HepG2 (cell line): ENCODE data around the gene ZNF616. TPM values are rescaled to one million over a fixed set of nuclear protein-coding genes. Genes with fewer than 3 reads are reported as not detected.

Source experiments
- ATAC-seq: fragments of 200-7000 bp; cut with Tn5 transposase; 3 replicates; pipeline ENCODE4 v1.9.1; 2020; ENCODE audit warnings: mild to moderate bottlenecking, moderate library complexity
- Bru-seq: library from RNA; stranded (reverse); fragments of 400-500 nt; gene quantifications from one replicate; lab custom pipeline; 2021; lab: Mats Ljungman, UMichigan
- BruChase-seq, 2 experiments: library from RNA; stranded (reverse); fragments of 400-500 nt; gene quantifications; one replicate each; lab custom pipeline; 2021; lab: Mats Ljungman, UMichigan
- BruUV-seq: library from RNA; stranded (reverse); fragments of 400-500 nt; replicated peaks from 2 replicates; lab custom pipeline; 2021; lab: Mats Ljungman, UMichigan
- CTCF ChIA-PET: fragments of 300-600 bp; formaldehyde crosslinking; extraction: SDS; loops from one replicate; lab custom pipeline; 2021; ENCODE audit warnings: low total read pairs, inconsistent platforms, low intra/inter-chr PET ratio; lab: Yijun Ruan, JAX
- POLR2A ChIA-PET: fragments of 350-600 bp; sonication (Branson Sonifier 250); formaldehyde crosslinking; loops from one replicate; lab custom pipeline; 2020; ENCODE audit warnings: antibody characterized with exemption, inconsistent platforms; lab: Yijun Ruan, JAX
- DNase-seq: peaks from one replicate; pipeline ENCODE4 v3.0.0-alpha.2; 2015; ENCODE audit warnings: low spot score
- FAIRE-seq: peaks from 3 replicates; lab custom pipeline; 2011; peaks lifted over from hg19 to GRCh38; lab: Jason Lieb, UNC
- H2AFZ ChIP-seq: one replicate; pipeline ENCODE4 v1.6.1; 2011; ENCODE audit warnings: low read length, inconsistent platforms
- H3K27ac ChIP-seq: fragments of 300-600 bp; 3 replicates; pipeline ENCODE4 v1.8.0; 2011; ENCODE audit warnings: mixed run types, mild to moderate bottlenecking, mixed read lengths, low read length, inconsistent platforms; ENCODE audit not compliant: insufficient read depth; ENCODE audit errors: extremely low read length
- H3K27me3 ChIP-seq, 2 experiments: fragments of 200-600 bp in 1 of 2; 2 replicates in 1 of 2; 3 replicates in 1 of 2; pipeline versions ENCODE4 v1.6.0 to v1.8.0; 2011; ENCODE audit warnings: low read length in 2 of 2, mild to moderate bottlenecking in 2 of 2, moderate library complexity in 2 of 2, inconsistent platforms in 1 of 2; ENCODE audit not compliant: insufficient read depth in 2 of 2, control insufficient read depth in 1 of 2
- H3K36me3 ChIP-seq, 2 experiments: fragments of 200-600 bp in 1 of 2; replicated peaks in 1 of 2; 2 replicates in 1 of 2; 3 replicates in 1 of 2; pipeline versions ENCODE4 v1.5.1 to v1.8.0; 2011; ENCODE audit warnings: low read length in 2 of 2, inconsistent platforms in 1 of 2; ENCODE audit not compliant: insufficient read depth in 2 of 2, control insufficient read depth in 1 of 2
- H3K4me1 ChIP-seq: 2 replicates; pipeline ENCODE4 v1.5.1; 2012; ENCODE audit warnings: low read length, inconsistent platforms; ENCODE audit not compliant: insufficient read depth
- H3K4me2 ChIP-seq: 2 replicates; pipeline ENCODE4 v1.6.0; 2011; ENCODE audit warnings: low read depth, low read length, inconsistent platforms
- H3K4me3 ChIP-seq, 3 experiments: fragments of 200-600 bp in 1 of 3; sonication (generic), shearing (Covaris generic) in 1 of 3; replicated peaks in 1 of 3; 2 replicates each; pipeline ENCODE4 v1.5.1; 2011 to 2016; ENCODE audit warnings: low read length in 3 of 3, inconsistent platforms in 2 of 3, low read depth in 2 of 3, mild to moderate bottlenecking in 2 of 3, control low read depth in 1 of 3, mixed read lengths in 1 of 3; ENCODE audit not compliant: insufficient read depth in 1 of 3
- H3K79me2 ChIP-seq: one replicate; pipeline ENCODE4 v1.6.1; 2011; ENCODE audit warnings: low read length, inconsistent platforms; ENCODE audit not compliant: insufficient read depth
- H3K9ac ChIP-seq: 2 replicates; pipeline ENCODE4 v1.6.0; 2011; ENCODE audit warnings: mild to moderate bottlenecking, low read depth, low read length, inconsistent platforms; ENCODE audit not compliant: insufficient read depth
- H3K9me3 ChIP-seq: 2 replicates; pipeline ENCODE4 v1.5.1; 2012; ENCODE audit warnings: mild to moderate bottlenecking, low read length
- H4K20me1 ChIP-seq: 2 replicates; pipeline ENCODE4 v1.6.0; 2011; ENCODE audit warnings: inconsistent platforms, mild to moderate bottlenecking, low read length, moderate library complexity; ENCODE audit not compliant: insufficient read depth
- ARID2 ChIP-seq: sonication (generic); formaldehyde crosslinking; IDR thresholded peaks from 2 replicates; pipeline ENCODE4 v1.8.1; 2022; ENCODE audit warnings: mild to moderate bottlenecking, missing genetic modification reagents, borderline replicate concordance
- CREM ChIP-seq, 2 experiments: sonication (generic) in 1 of 2; formaldehyde crosslinking in 1 of 2; IDR thresholded peaks; 2 replicates each; pipeline versions ENCODE4 v1.4.0 to v1.6.1; 2016 to 2020; ENCODE audit warnings: antibody characterized with exemption in 1 of 2, mild to moderate bottlenecking in 1 of 2, missing genetic modification reagents in 1 of 2
- SRY ChIP-seq: sonication (generic); formaldehyde crosslinking; IDR thresholded peaks from 2 replicates; pipeline ENCODE4 v1.8.0; 2022; ENCODE audit warnings: mild to moderate bottlenecking, missing genetic modification reagents
- U2AF1 ChIP-seq: fragments of 200-400 bp; formaldehyde crosslinking; optimal IDR thresholded peaks from 2 replicates; pipeline ENCODE3; 2017; ENCODE audit warnings: mild to moderate bottlenecking, low read depth, low read length
- ZNF260 ChIP-seq: sonication (generic); formaldehyde crosslinking; IDR thresholded peaks from 2 replicates; pipeline ENCODE4 v1.4.0; 2020; ENCODE audit warnings: missing genetic modification reagents, low read depth, mild to moderate bottlenecking, borderline replicate concordance
- ZNF558 ChIP-seq: sonication (generic); formaldehyde crosslinking; IDR thresholded peaks from 2 replicates; pipeline ENCODE4 v1.9.0; 2022; ENCODE audit warnings: mild to moderate bottlenecking, missing genetic modification reagents, borderline replicate concordance
- ZNF777 ChIP-seq: sonication (generic); formaldehyde crosslinking; IDR thresholded peaks from 2 replicates; pipeline ENCODE4 v1.4.0; 2020; ENCODE audit warnings: missing genetic modification reagents
- ZNF780A ChIP-seq: sonication (generic); formaldehyde crosslinking; IDR thresholded peaks from 2 replicates; pipeline ENCODE4 v1.8.0; 2022; ENCODE audit warnings: mild to moderate bottlenecking, missing genetic modification reagents, moderate library complexity
- ZNF790 ChIP-seq: sonication (generic); formaldehyde crosslinking; IDR thresholded peaks from 2 replicates; pipeline ENCODE4 v1.8.0; 2022; ENCODE audit warnings: missing genetic modification reagents, mild to moderate bottlenecking, borderline replicate concordance
- ZSCAN30 ChIP-seq: sonication (generic); formaldehyde crosslinking; IDR thresholded peaks from 2 replicates; pipeline ENCODE4 v1.5.0; 2020; ENCODE audit warnings: mild to moderate bottlenecking, missing genetic modification reagents
- WGBS: methylation state at CpG from one replicate; pipeline ENCODE4 v1.1.6; 2017; ENCODE audit warnings: low lambda C conversion rate; 5-methylcytosine and 5-hydroxymethylcytosine counted together
- in situ Hi-C: cut with HindIII; loops from 2 replicates; pipeline ENCODE4 v1.10.0; 2017; ENCODE audit warnings: low pct_unique_long_range_greater_than_20kb; ENCODE audit not compliant: extremely low pct_ligation_motif_present
- intact Hi-C: fragments of 100-400 bp; cut with micrococcal nuclease; formaldehyde crosslinking; loops from one replicate; pipeline ENCODE4 v1.10.0; 2022; ENCODE audit not compliant: unreplicated experiment
- long read RNA-seq, 2 experiments: library from RNA in 1 of 2; library from polyadenylated mRNA in 1 of 2; stranded (forward) in 1 of 2; unstranded in 1 of 2; transcript quantifications; one replicate each; pipeline ENCODE4 v2.0.0, GENCODE V29; 2019 to 2022
- polyA minus RNA-seq, 3 experiments: library from RNA; depleted of rRNA, polyadenylated mRNA; stranded (reverse); fragments of >200 nt; gene quantifications; 2 replicates each; pipeline ENCODE4 v1.2.3, GENCODE V29; 2011; ENCODE audit warnings: low replicate concordance in 1 of 3
- polyA plus RNA-seq, 8 experiments: library from polyadenylated mRNA; depleted of rRNA in 3 of 8; stranded (reverse) in 7 of 8; unstranded in 1 of 8; fragments of >200 nt; fragmentation: Illumina TruSeq in 4 of 8; extraction: Trizol in 4 of 8; gene quantifications; 2 replicates each; pipeline versions ENCODE4 v1.2.1 to v1.2.3, GENCODE V29; 2011 to 2016; ENCODE audit warnings: low read depth in 4 of 8, missing spikeins in 1 of 8, mixed read lengths in 1 of 8; ENCODE audit not compliant: insufficient read depth in 1 of 8
- total RNA-seq, 5 experiments: library from RNA; depleted of rRNA; stranded (reverse); fragments of >200 nt; fragmentation: Illumina TruSeq; extraction: Trizol; gene quantifications; 2 replicates each; pipeline ENCODE4 v1.2.3, GENCODE V29; 2016; ENCODE audit warnings: low read depth in 1 of 5
- TF ChIP-seq, protein P1 (sequence below): sonication (generic); formaldehyde crosslinking; IDR thresholded peaks from 2 replicates; pipeline ENCODE4 v1.5.0; 2020; ENCODE audit warnings: missing genetic modification reagents, mild to moderate bottlenecking, borderline replicate concordance
- TF ChIP-seq, protein P2 (sequence below): sonication (generic); formaldehyde crosslinking; IDR thresholded peaks from 2 replicates; pipeline ENCODE4 v1.8.1; 2023; ENCODE audit warnings: mild to moderate bottlenecking, missing genetic modification reagents, borderline replicate concordance
- TF ChIP-seq, protein P3 (sequence below): sonication (generic); formaldehyde crosslinking; IDR thresholded peaks from 2 replicates; pipeline ENCODE4 v1.9.0; 2021; ENCODE audit warnings: missing genetic modification reagents, borderline replicate concordance

ZNF616 gene
- total RNA-seq (2016; rRNA removed; fragmentation: Illumina TruSeq; extraction: Trizol) = 10.4 and 19.8 TPM in 2 replicates
- total RNA-seq (2016; cell fraction: cytosol; rRNA removed; fragmentation: Illumina TruSeq; extraction: Trizol; ENCODE audit: low read depth) = 1.5 and 1.7 TPM in 2 replicates
- total RNA-seq (2016; cell fraction: insoluble cytoplasmic fraction; rRNA removed; fragmentation: Illumina TruSeq; extraction: Trizol) = 11.8 and 19.2 TPM in 2 replicates
- total RNA-seq (2016; cell fraction: membrane; rRNA removed; fragmentation: Illumina TruSeq; extraction: Trizol) = 5.0 and 6.2 TPM in 2 replicates
- total RNA-seq (2016; cell fraction: nucleus; rRNA removed; fragmentation: Illumina TruSeq; extraction: Trizol) = 6.9 and 9.4 TPM in 2 replicates
- 2.2 and 3.2 TPM in 2 replicates for polyA plus RNA-seq (2011; rRNA removed)
- polyA plus RNA-seq (2011; cell fraction: cytosol; rRNA removed) = 1.2 and 2.3 TPM in 2 replicates
- 2.3 and 3.8 TPM in 2 replicates for polyA plus RNA-seq (2011; cell fraction: nucleus; rRNA removed)
- polyA plus RNA-seq (2012) = 6.6 and 7.4 TPM in 2 replicates
- polyA plus RNA-seq (2016; cell fraction: cytosol; fragmentation: Illumina TruSeq; extraction: Trizol; ENCODE audit: low read depth) = 0.31 and 0.53 TPM in 2 replicates
- polyA plus RNA-seq (2016; cell fraction: insoluble cytoplasmic fraction; fragmentation: Illumina TruSeq; extraction: Trizol; ENCODE audit: low read depth) = 9.5 and 10.9 TPM in 2 replicates
- polyA plus RNA-seq (2016; cell fraction: membrane; fragmentation: Illumina TruSeq; extraction: Trizol; ENCODE audit: low read depth) = 1.3 and 1.5 TPM in 2 replicates
- polyA plus RNA-seq (2016; cell fraction: nucleus; fragmentation: Illumina TruSeq; extraction: Trizol; ENCODE audit: insufficient read depth, low read depth) = 7.8 and 9.0 TPM in 2 replicates
- polyA minus RNA-seq (2011; rRNA and poly(A)+ RNA removed; ENCODE audit: low replicate concordance) = 8.7 and 9.8 TPM in 2 replicates
- 3.9 and 4.6 TPM in 2 replicates for polyA minus RNA-seq (2011; cell fraction: cytosol; rRNA and poly(A)+ RNA removed)
- 9.7 and 18.8 TPM in 2 replicates for polyA minus RNA-seq (2011; cell fraction: nucleus; rRNA and poly(A)+ RNA removed)
- Bru-seq, nascent RNA = percentile 58 among the genes with signal in this experiment
- percentile 60 among the genes with signal in this experiment for BruChase-seq, experiment 1, labeled RNA remaining after a 6-hour chase
- BruChase-seq, experiment 2, labeled RNA remaining after a 2-hour chase = percentile 68 among the genes with signal in this experiment
- long read RNA-seq, experiment 1, full-length matches to known transcripts = 1 of 2 reads
- long read RNA-seq, experiment 1, partial matches to known transcripts = 0 of 2 reads
- long read RNA-seq, experiment 1, other reads (novel, unspliced or antisense) = 1 of 2 reads
- long read RNA-seq, experiment 2, full-length matches to known transcripts = 1 of 7 reads
- long read RNA-seq, experiment 2, partial matches to known transcripts = 0 of 7 reads
- long read RNA-seq, experiment 2, other reads (novel, unspliced or antisense) = 6 of 7 reads

- POLR2A ChIA-PET = interaction anchor here (0.6 to 3.9 kb wide), 3 partner anchors 8 to 50 kb away, joined by 3 to 23 read pairs (median 8); partner anchors contain the start of genes PPP2R1A and ZNF836
- H3K9me3 ChIP-seq = peaks cover 50% of the 10 kb centered on the region
- TSS peak; percentile 88 for BruUV-seq
- TF ChIP-seq ARID2 (CRISPR knock-in tag) (no peak), ZSCAN30 (CRISPR knock-in tag) (no peak), ZNF777 (CRISPR knock-in tag) (no peak), SRY (CRISPR knock-in tag) (no peak), ZNF790 (CRISPR knock-in tag) (no peak), ZNF558 (CRISPR knock-in tag) (no peak), ZNF260 (CRISPR knock-in tag) (no peak), CREM (IDR thresholded peaks at IDR 0.05) (peak; percentile 37; the same call in 1 of the 2 replicates), CREM (CRISPR knock-in tag; IDR thresholded peaks at IDR 0.05) (no peak), ZNF780A (no peak), U2AF1 (no peak)
- TF ChIP-seq, protein P1, sequence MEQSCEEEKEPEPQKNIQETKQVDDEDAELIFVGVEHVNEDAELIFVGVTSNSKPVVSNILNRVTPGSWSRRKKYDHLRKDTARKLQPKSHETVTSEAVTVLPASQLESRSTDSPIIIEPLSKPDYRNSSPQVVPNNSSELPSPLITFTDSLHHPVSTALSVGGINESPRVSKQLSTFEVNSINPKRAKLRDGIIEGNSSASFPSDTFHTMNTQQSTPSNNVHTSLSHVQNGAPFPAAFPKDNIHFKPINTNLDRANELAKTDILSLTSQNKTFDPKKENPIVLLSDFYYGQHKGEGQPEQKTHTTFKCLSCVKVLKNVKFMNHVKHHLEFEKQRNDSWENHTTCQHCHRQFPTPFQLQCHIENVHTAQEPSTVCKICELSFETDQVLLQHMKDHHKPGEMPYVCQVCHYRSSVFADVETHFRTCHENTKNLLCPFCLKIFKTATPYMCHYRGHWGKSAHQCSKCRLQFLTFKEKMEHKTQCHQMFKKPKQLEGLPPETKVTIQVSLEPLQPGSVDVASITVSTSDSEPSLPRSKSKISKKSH (CRISPR knock-in tag) = no peak
- TF ChIP-seq, protein P2, sequence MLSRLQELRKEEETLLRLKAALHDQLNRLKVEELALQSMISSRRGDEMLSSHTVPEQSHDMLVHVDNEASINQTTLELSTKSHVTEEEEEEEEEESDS (CRISPR knock-in tag) = no peak
- TF ChIP-seq, protein P3, sequence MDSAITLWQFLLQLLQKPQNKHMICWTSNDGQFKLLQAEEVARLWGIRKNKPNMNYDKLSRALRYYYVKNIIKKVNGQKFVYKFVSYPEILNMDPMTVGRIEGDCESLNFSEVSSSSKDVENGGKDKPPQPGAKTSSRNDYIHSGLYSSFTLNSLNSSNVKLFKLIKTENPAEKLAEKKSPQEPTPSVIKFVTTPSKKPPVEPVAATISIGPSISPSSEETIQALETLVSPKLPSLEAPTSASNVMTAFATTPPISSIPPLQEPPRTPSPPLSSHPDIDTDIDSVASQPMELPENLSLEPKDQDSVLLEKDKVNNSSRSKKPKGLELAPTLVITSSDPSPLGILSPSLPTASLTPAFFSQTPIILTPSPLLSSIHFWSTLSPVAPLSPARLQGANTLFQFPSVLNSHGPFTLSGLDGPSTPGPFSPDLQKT (CRISPR knock-in tag) = no peak
These were observed at the start of gene ZNF616 for GRCh38 chr19:52139252-52140031. Gene ZNF616 (minus strand): TSS chr19:52139938. CDS start chr19:52130512, 9,426 bp downstream.

More at GRCh38 chr19:52139252-52140031, at the start of gene ZNF616:
- DNase-seq (peak; percentile 89), FAIRE-seq (peak; percentile 68), ATAC-seq (peak; percentile 97)
- H3K27ac ChIP-seq = peak within 1 kb of the TSS; percentile 94
- peak within 1 kb of the TSS; percentile 94 for H3K9ac ChIP-seq
- H3K27me3 ChIP-seq = no peaks in the 10 kb centered on the region; a peak in 1 of 5 replicates
- peak within 1 kb of the TSS; percentile 95 for H2AFZ ChIP-seq
- in situ Hi-C loops = loop anchor here (10.0 kb wide), 1 partner anchor 95 kb away; no protein-coding TSS in a partner anchor
- intact Hi-C loops = loop anchor here (1.0 to 2.0 kb wide), 2 partner anchors 49 to 98 kb away; no protein-coding TSS in a partner anchor
- peak within 1 kb of the TSS; percentile 97 for H3K4me2 ChIP-seq
- CTCF ChIA-PET = interaction anchor here (1.8 kb wide), 1 partner anchor 98 kb away, joined by 17 read pairs; no protein-coding TSS in a partner anchor
- H3K4me3 ChIP-seq = peak within 1 kb of the TSS; percentile 92 to 96 (median 93)
- peaks cover 1 to 3% of the 10 kb centered on the region in 2 experiments; a peak in 2 of 5 replicates for H3K36me3 ChIP-seq
- H3K79me2 ChIP-seq = peaks cover 22% of the 10 kb centered on the region
- under 1% methylated on average over 40 of the region's 49 CpGs for WGBS
- H3K4me1 ChIP-seq = peaks cover 25% of the 10 kb centered on the region
- H4K20me1 ChIP-seq = no peaks in the 10 kb centered on the region
